Cortex of kidney (tissue), 1 donor: ENCODE measurements around the gene YARS2.

ENCODE experiments used
- DNase-seq: peaks from one replicate; lab custom pipeline; 2025; lab: John Stamatoyannopoulos, UW

YARS2 gene

DNA sequence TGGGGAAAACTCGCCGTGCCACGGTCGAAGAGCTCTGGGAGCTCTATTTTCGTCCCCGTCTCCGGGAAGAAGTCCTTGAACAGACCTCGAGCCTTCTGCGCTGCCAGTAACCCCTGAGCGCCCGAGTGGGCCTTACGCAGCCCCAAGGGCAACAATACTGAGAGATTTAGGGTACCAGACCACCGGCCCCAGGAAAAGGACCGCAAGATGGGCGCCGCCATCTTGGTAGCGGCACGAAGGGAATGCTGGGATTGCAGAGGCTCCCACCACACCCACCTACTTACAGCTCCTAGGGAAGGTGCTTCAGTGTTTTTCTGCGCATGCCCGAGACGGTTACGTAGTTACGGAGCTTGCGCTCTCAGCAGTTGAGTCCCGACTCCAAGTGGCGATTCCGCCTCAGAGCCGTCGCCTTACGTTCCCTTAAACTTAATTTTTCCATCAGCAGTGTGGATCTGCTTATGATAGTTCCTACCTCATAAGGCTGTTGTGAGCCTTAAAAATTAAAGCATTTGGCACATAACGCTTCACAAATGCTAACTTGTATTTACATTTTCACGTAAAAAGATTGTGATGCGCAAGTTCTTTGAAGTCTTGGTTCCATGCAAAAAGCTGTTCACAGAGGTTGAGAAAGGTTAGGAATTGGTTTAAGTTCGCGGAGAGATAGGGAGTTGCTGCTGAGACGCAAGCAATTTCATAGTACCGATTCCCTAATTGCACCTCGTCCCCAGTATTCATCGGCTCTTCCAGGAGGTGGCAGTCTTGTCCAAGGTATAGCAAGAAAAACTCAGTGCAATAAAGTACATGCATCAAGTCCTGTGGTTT lies at the start of gene YARS2:
TSS of gene YARS2 (minus strand) at position 244 of the 822 bp plus-strand sequence. CDS start at position 221, 23 bp downstream.
- DNase-seq: no peak

DNA sequence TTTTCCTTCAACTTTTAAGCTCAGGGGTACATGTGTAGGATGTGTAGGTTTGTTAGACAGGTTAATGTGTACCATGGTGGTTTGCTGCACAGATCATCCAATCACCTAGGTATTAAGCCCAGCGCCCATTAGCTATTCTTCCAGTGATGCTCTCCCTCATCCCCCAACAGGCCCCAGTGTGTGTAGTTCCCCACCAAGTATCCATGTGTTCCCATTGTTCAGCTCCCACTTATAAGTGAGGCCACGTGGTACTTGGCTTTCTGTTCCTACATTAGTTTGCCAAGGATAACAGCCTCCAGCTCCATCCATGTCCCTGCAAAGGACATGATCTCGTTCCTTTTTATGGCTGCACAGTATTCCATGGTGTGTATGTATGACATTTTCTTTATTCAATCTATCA lies 48.6 kb upstream of the YARS2 start:
- DNase-seq: no peak

DNA sequence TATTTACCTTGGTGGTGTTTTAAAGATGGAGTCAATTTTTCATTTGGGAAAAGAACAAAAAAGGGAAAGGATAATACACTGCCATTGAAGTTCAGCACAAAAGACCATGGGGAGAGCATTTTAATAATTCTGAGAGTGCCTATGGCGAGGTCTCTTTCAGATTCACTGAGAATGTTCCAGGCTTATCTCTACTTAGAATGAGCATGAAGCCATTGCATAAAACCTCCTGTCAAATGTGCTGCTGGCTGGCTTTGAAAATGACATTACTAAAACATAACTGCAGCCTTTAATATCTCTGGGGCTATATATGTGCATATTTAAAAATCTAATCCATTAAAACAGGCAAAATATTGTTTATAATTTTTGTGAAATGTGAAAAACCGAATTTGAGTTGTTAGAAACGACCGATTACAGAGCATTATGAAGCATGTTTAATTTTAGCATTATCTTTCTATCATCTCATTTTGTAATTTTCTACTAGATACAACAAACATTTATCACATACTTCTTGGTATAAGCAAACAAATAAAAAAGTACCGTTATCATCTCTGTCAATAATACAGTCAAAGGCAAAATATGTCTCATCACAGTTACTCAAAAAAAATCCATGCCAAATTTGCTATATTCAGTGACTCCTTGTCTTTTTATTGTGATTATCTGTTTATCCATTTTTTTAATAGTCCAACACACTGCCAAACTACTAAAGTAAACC lies 45.7 kb upstream of the YARS2 start:
- DNase-seq: no peak

DNA sequence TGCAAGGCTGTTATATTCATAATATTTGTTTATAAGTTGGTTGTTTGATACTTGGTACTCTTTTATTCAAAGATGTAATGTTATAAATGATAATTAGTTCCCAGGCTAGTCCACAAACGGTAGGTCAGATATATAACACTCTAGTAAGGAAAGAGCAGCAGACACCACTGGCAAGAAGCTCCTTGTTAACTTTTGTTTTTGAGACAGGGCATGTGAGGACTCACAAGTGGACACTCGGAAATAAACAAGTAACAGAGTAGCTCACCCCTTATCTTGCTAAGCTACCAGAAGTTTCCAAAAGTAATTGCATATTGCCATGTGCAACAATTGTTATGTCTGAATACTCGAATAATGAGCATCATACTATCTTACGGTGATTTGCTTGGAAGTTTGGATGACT lies 38.6 kb upstream of the YARS2 start:
- DNase-seq: no peak

DNA sequence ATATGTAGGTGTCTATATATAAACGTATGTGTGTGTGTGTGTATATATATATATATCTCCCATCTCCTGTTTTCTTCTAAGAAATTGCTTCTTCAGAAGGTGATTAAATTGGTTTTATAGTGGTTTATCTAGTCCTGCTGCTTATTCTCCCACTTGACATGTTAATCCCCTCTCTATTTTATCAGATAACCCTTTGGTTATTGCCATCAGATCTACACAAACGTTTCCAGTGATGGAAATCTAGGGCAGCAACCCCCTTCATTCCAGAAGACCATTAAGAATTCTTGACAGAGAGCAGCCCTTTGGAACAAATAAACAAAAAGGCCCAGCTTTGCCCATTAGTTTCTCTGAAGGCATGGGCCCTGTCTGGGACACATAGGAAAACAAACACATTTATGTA lies 34.2 kb upstream of the YARS2 start:
- DNase-seq: no peak

DNA sequence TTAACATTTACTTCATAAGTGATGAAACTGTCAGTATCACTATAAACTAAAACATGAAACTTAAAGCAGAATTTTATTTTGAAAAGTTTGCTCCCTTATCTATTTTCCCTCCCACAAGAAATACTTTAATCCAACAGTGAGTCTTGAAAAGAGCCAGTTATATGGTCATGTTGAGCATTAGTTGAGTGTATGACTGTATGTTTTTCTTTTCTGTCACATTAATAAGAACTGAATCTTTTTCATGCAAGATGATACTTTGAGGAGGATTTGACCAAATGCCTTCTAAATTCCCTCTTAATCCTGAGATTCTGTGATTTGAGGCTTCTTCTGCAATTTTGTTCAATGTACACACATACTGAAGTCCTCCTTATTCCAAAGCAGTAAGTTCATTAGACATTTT lies 33.7 kb upstream of the YARS2 start:
- DNase-seq: no peak

DNA sequence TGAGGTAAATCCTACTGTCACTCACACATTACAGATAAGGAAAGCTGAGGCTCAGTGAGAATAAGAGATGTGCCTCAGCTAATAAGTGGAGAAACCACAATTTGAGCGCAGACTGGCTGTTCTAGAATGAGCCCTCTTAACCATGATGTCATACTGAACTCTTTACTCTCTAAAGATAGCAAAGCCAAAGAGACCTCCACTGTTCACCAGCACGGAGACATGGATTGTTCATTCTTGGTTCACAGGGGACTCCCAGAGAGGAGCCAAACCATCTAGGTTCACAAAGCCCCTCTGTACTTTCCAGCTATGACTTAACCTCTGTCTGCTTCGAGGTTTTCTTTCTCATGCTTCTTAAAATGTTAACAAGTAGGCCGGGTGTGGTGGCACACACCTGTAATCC lies 32.7 kb upstream of the YARS2 start:
- no peak for DNase-seq

DNA sequence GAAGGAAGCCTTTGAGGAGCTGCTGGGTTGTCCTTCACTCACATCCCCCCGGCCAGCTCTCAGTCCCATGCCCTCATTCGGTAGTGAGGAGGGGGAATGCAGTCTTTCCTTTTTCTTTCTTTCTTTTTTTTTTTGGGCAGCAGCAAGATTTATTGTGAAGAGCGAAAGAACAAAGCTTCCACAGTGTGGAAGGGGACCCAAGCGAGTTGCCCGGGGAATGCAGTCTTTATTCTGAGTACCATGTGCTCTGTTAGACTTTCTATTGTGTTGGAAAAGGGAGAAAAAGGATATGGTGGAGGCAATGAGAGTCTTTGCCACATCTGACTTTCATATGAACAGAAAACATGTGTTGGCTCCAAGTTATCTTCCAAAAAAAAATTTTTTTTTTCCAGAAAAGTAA lies 29.9 kb upstream of the YARS2 start:
- no peak for DNase-seq

DNA sequence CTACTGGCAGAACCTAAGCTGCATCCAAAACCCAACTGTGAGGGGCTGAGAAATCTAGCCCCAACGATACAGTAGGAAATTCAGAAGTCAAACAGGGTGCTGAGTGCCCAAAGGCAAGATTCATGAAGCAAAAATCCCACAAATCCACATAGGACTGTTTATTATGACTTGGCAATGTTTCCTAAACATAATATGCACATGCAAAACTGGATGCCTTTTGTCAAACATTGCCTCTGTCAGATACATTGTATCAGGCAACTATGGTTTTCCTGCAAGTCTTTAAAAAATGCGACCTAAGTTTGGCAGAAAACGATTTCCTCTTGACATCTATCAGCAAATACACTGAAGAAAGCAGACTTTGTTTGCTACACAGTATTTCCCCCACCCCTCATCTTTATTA lies 27.3 kb upstream of the YARS2 start:
- no peak for DNase-seq

DNA sequence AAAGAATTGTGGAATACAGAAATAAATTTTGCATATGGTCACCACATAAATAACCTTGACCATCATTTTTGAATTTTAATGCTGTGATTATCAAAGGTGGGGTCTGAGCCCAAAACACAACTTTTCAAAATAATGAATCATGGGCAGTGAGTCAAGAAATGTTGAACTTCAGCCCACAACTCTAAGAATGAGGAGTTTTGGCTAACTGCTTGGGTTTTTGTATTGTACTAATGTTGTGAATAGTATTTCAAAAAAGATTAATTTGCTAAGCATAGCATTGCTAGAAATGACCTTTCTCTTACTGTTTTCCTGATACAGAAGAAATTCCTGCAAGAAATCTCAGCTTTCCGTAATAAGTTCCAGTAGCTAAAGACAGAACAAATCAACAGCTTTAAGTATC lies 24.4 kb upstream of the YARS2 start:
- DNase-seq: no peak

DNA sequence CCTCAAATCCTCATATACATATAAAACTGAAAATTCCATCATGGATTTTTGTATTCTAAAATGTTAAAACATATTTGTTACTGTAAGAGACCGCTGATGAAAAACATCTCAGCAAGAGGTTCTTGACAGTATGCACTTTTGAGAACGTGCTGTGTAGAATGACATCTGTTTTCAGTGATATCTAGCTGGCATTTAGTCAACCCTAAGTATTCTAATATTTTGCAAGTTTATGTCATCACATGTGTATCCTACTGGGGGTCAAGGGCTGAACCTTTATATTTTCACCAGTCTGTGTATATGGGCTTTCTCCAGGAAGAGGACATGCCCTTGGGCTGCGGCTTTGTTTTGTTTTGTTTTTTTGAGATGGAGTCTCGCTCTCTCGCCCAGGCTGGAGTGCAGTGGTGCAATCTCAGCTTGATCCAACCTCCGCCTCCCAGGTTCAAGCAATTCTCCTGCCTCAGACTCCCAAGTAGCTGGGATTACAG lies 22.0 kb upstream of the YARS2 start:
- DNase-seq: no peak

DNA sequence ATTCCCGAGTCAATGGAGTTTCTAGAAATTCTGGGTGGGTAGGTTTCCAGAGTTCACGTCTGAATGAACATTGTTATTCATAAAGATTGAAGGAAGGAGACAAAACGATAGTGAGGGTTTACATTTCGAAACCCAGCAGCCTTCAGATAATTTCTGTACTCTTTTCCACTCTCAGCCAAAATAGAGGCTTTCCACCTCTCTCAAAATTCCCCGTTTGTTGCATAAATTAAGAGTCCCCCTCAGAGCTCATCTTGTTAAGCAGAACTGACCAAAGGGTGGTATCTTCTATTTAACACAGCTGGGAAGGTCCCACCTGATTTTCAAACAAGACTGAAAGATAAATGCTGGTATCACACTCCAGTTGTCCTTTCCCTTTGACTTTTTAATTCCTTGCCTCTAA lies 21.5 kb upstream of the YARS2 start:
- no peak for DNase-seq

DNA sequence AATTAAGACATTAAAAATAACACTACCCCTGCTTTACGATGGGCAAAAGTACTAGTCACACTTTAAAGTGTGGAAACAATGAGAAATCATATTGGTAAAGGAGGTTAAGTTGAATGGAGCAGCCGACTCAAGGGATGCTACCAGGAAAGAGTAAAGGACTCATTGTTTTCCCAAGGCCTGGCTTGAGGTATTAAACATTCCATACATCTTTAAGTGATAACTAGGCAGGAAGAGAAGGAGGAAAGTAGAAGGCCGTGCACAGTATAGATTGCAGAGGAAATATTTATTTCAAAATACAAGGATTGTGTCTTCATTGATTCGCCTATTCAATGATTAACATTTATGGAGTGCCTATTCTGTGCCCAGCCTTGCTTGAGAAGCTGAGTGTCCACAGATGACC lies 20.6 kb upstream of the YARS2 start:
- no peak for DNase-seq

DNA sequence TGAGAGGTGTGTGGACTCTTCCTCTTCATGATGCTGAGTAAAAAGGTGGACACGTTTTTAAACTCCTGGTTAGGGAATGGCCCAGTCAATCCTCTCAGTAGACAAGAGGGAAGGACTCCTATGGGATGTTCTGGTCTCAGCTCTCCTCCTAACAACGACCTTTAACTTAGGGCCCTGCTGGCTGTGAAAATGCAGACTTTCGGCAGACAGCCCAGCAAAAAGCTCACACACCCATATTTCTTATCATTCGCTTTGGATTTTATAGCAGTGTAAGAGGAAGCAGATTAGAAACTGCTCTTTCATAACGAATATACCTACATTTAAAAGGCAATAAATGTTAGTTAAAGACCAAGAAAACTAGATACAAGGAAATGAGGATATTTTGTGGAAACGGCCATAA lies 18.0 kb upstream of the YARS2 start:
- no peak for DNase-seq

DNA sequence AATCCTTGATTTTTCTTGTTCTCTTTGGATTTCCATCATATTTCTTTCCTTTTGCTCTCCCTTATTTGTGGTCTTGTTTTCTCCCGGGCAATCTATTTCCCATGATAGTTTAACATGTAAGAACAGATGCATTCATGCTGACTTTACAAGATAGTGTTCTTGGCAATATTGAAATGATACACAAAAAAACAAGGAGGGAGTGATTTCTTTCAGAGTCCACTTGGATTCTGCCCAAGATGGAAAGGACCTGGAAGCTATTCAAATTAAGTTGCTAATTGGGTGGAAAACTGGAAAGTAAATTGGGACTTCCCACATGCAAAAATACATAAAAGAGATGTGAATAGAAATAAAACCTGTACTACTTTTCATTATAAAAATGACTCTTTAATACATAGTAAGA lies 14.4 kb upstream of the YARS2 start:
- DNase-seq: no peak

DNA sequence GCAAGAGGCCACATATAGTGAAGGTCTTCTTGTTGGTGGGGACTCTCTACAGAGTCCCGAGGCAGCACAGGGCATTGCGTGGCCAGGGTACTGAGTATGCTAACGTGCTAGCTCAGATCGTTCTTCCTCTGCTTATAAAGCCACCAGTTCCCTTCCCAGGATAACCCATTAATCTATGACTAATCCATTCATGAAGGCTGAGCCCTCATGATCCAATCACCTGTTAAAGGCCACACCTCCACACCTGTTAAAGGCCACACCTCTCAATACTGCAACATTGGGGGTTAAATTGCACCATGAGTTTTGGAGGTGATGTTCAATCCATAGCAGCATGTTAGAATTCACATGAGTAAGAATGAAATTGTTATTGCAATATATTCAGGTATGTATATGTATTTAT lies 12.8 kb upstream of the YARS2 start:
- DNase-seq: no peak

DNA sequence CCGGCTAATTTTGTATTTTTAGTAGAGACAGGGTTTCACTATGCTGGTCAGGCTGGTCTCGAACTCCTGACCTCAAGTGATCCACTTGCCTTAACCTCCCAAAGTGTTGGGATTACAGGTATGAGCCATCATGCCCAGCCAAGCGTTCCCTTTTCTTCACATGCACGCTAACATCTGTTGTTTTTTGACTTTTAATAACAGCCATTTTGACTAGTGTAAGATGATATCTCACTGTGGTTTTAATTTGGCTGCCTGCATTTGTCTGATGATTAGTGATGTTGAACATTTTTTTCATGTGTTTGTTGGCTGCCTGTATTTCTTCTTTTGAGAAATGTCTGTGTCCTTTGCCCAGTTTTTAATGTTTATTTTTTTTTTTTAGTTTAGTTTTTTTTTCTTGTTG lies 10.2 kb upstream of the YARS2 start:
- no peak for DNase-seq

DNA sequence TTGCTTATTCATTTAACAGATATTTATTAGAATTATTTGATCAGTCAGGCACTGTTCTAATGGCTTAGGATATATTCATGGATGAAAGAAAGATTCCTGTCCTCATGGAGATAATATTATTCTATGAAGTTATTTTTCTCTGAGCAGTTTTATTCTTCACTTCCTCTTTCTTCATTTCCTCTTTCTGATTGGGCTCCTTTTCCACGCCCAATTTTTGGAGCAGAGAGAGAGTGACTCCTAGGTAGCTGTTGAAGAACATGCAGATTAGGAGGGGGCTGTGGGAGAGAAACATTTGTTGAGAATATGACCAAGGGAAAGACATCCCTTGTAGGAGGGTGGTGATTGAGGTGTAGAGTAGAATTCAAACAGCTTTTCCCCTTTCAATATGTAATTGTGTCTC lies 6.0 kb upstream of the YARS2 start:
- DNase-seq: no peak

DNA sequence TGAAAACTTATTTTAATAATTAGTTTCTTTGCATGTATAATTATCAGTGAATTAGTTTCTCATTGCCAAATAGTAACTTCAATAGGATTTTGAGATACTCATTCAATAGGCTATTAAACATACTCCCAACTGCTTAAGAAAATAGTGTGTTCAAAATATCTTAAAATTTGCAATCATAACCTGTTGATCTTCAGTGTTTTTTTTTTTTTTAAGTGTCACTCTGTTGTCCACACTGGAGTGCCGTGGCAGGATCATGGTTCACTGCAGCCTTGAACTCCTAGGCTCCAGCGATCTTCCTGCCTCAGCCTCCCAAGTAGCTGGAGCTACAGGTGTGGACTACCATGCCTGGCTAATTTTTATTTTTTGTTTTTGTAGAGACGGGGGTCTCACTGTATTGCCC lies 1.5 kb upstream of the YARS2 start:
- no peak for DNase-seq

DNA sequence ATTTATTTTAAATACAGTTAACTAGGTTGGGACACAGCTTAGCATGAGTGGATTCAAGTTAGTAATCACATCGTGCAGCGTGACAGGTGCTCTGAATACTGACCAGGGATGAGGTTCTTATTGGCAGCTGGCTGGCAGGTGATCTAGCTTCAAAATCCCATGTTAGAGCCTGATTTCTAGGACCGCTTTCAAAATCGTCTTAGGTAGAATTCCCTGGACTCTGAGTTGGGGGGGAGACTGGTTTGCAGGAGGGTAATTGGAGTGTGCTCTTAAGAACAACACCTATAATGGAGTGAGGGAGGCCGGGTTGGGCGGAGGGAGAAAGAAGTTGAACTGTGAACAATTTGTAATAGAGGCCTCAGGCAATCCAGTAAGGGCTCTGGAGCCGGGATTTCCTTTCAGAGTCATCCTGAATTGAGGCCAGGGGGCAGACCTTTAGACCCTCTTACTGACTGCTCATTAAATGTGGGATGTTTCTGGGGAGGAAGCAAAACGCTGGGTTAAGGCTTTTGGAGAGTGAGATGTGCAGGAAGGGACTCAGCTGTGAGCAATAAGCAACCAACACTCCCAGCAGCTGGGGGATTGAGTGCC lies 874 bp upstream of the YARS2 start:
- no peak for DNase-seq

DNA sequence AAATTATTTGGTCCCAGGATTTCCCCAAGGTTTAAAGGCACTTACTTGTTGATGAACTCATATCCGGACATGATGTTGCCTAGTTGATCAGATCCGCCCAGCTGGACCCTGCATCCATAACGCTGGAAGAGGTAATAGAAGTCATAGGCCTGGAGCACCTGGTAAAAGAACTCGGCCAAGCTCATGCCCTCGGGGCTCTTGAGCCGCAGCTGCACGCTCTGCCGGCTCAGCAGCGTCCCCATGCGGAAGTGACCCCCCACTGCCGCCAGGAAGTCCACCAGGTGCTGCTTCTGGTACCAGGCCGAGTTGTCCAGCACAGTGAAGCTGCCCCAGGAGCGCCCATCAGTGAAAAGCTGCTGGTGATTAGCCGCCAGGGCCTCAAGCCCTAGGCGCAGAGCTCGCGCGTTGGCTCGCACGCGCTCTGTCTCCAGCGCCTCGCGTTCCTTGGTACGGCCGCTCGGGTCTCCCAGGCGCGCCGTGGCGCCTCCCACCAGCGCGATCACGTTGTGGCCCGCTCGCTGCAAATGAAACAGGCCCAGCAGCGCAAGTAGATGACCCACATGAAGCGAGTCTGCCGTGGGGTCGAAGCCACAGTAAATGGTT lies 545 bp downstream of the YARS2 start:
- no peak for DNase-seq

DNA sequence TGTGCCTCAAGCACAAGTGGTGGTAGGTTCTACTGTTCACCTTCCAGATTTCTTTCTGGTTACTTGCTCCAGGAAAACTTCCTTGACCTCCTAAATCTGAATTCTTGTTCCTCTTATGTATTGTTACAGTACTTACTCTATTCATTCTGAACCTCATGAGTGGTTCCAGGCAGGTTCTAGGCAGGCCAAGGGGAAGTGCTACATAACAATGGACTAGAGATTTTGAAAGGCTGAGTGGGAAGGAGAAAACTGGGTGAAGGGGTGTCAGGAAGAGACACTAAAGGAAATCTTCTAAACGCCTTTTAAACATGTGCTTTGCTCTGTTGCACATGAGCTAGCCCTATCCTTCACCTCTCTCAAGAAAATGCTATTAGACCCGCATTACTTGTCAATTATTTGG lies 1.6 kb downstream of the YARS2 start:
- DNase-seq: no peak

DNA sequence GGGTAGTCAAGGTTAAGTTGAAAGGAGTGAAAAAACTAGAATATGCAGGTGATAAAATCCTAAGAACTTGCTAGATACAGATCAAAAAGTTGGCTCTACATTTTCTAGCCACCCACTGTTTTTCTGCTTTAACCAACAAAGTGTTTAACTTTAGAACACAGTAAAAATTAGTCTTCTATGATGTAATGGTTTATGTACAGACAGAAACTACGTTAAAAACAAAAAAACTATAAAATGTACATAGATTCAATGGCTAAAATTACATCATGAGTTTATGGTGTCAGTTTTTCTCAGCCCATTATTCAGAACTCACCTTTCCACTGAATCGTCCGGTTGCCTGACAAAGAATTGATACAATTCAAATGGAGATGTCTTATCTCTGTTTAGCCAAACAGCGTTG lies 2.1 kb downstream of the YARS2 start:
- DNase-seq: no peak
